ENCODE results near the gene FXN.

The FXN gene

DNA sequence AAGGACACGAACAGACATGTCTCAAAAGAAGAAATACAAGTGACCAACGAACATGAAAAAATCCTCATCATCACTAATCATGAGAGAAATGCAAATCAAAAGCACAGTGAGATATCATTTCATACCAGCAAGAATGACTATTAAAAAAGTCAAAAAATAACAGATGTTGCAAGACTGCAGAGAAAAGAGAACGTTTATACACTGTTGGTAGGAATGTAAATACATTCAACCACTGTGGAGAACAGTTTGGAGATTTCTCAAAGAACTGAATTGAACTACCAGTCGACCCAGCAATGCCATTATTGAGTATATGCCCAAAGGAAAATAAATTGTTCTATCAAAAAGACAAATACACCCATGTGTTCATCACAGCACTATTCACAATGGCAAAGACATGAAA lies 45.7 kb downstream of the FXN start:
- no peak overlapping the region for H3K4me3 ChIP-seq (ENCODE audit: low read depth, low read length)
- TF ChIP-seq, protein P1, sequence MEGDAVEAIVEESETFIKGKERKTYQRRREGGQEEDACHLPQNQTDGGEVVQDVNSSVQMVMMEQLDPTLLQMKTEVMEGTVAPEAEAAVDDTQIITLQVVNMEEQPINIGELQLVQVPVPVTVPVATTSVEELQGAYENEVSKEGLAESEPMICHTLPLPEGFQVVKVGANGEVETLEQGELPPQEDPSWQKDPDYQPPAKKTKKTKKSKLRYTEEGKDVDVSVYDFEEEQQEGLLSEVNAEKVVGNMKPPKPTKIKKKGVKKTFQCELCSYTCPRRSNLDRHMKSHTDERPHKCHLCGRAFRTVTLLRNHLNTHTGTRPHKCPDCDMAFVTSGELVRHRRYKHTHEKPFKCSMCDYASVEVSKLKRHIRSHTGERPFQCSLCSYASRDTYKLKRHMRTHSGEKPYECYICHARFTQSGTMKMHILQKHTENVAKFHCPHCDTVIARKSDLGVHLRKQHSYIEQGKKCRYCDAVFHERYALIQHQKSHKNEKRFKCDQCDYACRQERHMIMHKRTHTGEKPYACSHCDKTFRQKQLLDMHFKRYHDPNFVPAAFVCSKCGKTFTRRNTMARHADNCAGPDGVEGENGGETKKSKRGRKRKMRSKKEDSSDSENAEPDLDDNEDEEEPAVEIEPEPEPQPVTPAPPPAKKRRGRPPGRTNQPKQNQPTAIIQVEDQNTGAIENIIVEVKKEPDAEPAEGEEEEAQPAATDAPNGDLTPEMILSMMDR (IDR thresholded peaks at IDR 0.05; ENCODE audit: control insufficient read depth, extremely low read depth, insufficient read depth), result no peak
- no peak for DNase-seq (ENCODE audit: low read depth)

DNA sequence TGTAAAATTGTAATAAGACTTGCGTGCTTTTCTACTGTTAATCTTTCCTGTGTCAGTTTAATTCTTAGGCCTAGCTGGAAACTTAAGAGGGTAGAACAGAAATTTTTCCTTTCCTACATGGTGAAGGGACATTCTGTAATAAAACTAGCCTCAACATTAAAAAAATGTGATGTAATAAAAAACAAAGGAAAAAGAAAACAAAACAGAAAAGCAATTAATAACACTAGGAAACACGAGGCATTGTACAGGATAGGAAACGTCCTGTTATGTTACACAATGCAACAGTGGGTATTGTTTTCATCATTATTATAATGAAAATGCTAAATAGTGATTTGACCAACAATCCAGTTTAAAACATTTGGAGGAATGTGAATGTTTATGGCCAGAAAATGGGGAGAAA lies 47.8 kb downstream of the FXN start:
- H3K4me3 ChIP-seq (ENCODE audit: low read depth, low read length), result no peak overlapping the region
- TF ChIP-seq, protein P1 (IDR thresholded peaks at IDR 0.05; ENCODE audit: control insufficient read depth, extremely low read depth, insufficient read depth), result no peak
- DNase-seq (ENCODE audit: low read depth), result no peak

DNA sequence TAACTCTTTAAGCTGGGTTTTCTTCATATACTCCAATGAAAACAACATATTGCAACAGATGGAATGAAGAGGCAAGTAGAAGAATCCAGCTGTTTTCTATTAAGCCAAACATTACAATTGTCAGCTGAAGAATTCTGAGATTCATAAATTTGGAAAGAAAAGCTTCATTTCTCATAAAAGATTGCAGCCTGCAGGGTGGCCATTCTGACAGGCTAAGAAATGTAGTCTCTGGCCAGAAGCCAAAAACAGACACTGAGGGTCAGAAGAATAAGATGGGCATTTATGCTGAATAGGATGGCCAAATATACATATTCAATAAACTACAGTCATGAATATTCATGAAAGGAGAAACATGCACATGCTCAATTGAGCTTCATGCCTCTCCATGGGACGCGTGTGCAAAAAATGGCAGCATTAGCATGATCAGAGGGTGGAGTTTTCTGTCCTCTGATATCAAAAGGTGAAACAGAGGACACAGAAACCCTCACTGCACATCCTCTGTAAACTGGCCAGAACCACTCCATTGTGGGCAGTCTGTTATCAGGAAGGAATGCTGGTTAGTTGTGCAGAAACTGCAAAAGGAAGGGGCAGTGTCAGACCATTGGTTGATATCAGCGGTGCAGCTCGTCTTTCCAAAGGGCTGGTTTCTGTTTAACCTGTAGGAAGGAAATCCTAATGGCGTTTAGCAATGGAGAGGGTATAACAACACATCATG lies 50.2 kb downstream of the FXN start:
- H3K4me3 ChIP-seq (ENCODE audit: low read depth, low read length), result no peak overlapping the region
- DNase-seq (ENCODE audit: low read depth), result no peak
- TF ChIP-seq, protein P1 (IDR thresholded peaks at IDR 0.05; ENCODE audit: control insufficient read depth, extremely low read depth, insufficient read depth), result no peak

DNA sequence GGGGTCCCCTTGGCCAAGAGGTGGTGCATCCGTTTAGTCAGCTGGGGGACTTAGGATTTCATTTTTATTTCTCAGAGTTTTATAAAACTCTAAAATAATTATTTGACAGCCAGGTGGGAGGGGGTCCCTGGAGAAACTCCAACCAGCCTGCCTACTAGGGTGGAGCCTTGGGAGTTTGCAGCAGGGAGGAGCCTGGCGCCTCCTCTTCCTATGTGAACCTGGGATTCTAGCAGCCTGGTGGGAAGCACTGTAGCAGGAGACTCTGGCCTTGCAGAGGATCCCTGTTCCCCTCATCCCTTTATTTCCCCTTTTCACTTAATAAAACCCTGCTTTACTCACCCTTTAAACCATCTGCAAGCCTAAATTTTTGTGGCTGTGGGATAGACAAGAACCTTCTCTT lies 50.8 kb downstream of the FXN start:
- no peak overlapping the region for H3K4me3 ChIP-seq (ENCODE audit: low read depth, low read length)
- TF ChIP-seq, protein P1 (IDR thresholded peaks at IDR 0.05; ENCODE audit: control insufficient read depth, extremely low read depth, insufficient read depth), result no peak
- no peak for DNase-seq (ENCODE audit: low read depth)

DNA sequence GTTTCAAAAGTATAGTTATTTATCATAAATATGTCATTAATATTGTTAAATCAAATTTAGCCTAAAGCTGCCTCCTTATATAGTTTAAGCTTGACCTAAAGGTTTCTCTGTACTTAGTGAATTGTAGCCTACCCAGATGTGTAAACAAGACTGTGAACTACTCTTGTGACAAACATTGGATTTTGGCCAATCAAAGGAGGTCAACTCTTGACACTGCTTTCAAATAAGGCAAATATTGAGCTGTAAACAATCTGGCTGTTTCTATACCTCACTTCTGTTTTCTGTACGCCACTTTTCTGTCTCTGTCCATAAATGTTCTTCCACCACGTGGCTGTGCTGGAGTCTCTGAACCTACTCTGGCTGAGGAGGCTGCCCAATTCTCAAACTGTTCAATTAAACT lies 51.2 kb downstream of the FXN start:
- TF ChIP-seq, protein P1 (IDR thresholded peaks at IDR 0.05; ENCODE audit: control insufficient read depth, extremely low read depth, insufficient read depth), result no peak
- DNase-seq (ENCODE audit: low read depth), result peak; percentile 86
- no peak overlapping the region for H3K4me3 ChIP-seq (ENCODE audit: low read depth, low read length)

DNA sequence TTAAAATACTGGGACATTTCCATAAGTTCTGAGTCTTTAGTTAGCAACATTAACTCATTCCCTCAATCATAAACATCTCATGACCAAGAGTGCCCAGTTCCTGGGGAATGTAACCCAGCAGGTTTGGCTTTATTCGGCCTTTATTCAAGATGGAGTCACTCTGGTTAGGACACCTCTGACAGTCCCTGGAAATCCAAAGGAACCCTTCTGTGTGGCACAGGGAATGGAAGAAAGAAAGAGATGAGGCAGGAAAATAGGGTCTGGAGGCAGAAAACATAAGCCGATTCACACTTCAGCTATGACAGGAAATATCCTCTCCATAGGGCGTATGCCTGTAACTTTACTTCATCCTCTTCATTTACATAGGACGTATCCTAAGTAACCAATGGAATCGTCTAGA lies 53.5 kb downstream of the FXN start:
- no peak for DNase-seq (ENCODE audit: low read depth)
- TF ChIP-seq, protein P1 (IDR thresholded peaks at IDR 0.05; ENCODE audit: control insufficient read depth, extremely low read depth, insufficient read depth), result no peak
- no peak overlapping the region for H3K4me3 ChIP-seq (ENCODE audit: low read depth, low read length)

DNA sequence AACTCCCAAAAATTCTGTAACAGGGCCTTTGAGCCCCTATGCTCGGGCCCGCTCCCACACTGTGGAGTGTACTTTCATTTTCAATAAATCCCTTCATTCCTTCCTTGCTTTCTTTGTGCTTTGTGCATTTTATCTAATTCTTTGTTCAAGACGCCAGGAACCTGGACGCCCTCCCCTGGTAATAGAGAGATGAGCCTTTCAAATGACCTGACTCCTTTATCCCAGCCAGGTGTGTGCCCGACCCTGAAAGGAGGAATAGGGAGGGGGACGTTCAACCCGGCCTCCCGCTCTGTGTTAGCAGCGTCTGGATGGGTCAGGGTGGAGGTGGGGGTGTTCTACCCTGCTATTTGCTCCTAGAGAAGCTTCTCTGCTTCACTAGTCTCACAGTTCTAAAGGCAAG lies 53.9 kb downstream of the FXN start:
- H3K4me3 ChIP-seq (ENCODE audit: low read depth, low read length), result no peak overlapping the region
- TF ChIP-seq, protein P1 (IDR thresholded peaks at IDR 0.05; ENCODE audit: control insufficient read depth, extremely low read depth, insufficient read depth), result no peak
- no peak for DNase-seq (ENCODE audit: low read depth)

Measured in LNCaP clone FGC (cell line).